ENCODE results near the gene CHCHD6. TPM values are rescaled to one million over a fixed set of nuclear protein-coding genes. Genes with fewer than 3 reads are reported as not detected.
A peak's percentile ranks its signal among the peaks of the same experiment; 100 is the strongest.

The CHCHD6 gene
- total and polyA plus RNA-seq, 12 donors: 10.6 to 22.5 (median 17.6) TPM

DNA sequence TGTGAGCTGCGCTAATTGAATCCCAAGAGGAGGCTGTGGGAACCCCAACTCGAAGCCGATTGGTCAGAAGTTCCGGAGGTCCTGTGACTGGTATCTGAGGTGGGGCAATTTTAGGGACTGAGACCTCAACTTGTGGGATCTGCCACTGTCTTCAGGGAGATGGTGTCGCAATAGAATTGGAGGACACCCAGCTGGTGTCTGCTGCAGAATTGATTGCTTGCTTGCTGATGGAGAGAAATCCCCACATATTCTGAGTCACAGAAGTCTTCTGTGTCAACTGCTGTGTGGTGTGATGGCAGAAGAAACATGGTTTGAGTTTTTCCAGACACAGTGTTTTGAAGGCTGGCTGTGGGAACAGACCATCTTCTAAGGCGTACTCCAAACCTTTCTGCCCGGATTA is 179.2 kb downstream of the CHCHD6 start:
- H3K27ac ChIP-seq: no peak overlapping the region
- TF ChIP-seq, protein P1, sequence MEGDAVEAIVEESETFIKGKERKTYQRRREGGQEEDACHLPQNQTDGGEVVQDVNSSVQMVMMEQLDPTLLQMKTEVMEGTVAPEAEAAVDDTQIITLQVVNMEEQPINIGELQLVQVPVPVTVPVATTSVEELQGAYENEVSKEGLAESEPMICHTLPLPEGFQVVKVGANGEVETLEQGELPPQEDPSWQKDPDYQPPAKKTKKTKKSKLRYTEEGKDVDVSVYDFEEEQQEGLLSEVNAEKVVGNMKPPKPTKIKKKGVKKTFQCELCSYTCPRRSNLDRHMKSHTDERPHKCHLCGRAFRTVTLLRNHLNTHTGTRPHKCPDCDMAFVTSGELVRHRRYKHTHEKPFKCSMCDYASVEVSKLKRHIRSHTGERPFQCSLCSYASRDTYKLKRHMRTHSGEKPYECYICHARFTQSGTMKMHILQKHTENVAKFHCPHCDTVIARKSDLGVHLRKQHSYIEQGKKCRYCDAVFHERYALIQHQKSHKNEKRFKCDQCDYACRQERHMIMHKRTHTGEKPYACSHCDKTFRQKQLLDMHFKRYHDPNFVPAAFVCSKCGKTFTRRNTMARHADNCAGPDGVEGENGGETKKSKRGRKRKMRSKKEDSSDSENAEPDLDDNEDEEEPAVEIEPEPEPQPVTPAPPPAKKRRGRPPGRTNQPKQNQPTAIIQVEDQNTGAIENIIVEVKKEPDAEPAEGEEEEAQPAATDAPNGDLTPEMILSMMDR (IDR thresholded peaks at IDR 0.05): no peak
- TF ChIP-seq POLR2A (IDR thresholded peaks at IDR 0.05): no peak
- peaks cover 0 to 12% of the 10 kb centered on the region in 2 donors for H3K4me1 ChIP-seq (replicated peaks in 1 of 2)
- DNase-seq: peak in 5 of 7 donors; percentile 25 to 67 (median 32)
- no peaks in the 10 kb centered on the region for H3K9me3 ChIP-seq (replicated peaks in 1 of 3)
- WGBS, 4 donors: 87 to 96% (median 91%) methylated on average over 7 of the region's 7 CpGs
- H3K36me3 ChIP-seq (replicated peaks in 1 of 2): no peaks in the 10 kb centered on the region
- no peaks in the 10 kb centered on the region for H3K27me3 ChIP-seq
- intact Hi-C loops (cut with DNase I): no loop called here
- no peak overlapping the region for H3K4me3 ChIP-seq

DNA sequence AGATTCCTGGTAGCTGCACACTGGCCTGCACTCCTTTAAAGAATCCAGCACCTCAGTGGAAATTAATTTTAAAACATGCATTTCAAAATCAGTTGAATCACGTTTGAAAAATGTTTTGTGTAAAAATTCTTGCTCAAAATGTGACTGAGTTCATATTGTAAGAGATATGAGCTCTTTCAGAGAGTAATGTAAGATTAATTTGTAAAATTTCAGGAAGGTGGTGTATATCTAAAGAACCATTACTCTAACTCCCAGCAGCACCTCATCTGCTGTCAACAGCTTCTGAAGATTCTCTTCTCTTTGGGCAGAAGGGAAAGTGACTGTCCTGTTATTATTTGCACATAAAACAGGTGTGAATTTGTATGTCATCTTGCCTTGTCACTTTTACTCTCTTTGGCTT is 181.4 kb downstream of the CHCHD6 start:
- intact Hi-C loops (cut with DNase I): no loop called here
- Histone ChIP-seq H3K4me3 (no peak overlapping the region), H3K27me3 (no peaks in the 10 kb centered on the region), H3K9me3 (replicated peaks in 1 of 3) (no peaks in the 10 kb centered on the region), H3K36me3 (replicated peaks in 1 of 2) (no peaks in the 10 kb centered on the region), H3K4me1 (replicated peaks in 1 of 2) (peaks cover 0 to 9% of the 10 kb centered on the region in 2 donors), H3K27ac (no peak overlapping the region)
- WGBS, 4 donors: 32 to 57% (median 54%) methylated on average over 1 of the region's 1 CpG
- TF ChIP-seq POLR2A (IDR thresholded peaks at IDR 0.05): no peak
- TF ChIP-seq, protein P1 (IDR thresholded peaks at IDR 0.05): no peak
- DNase-seq: no peak

DNA sequence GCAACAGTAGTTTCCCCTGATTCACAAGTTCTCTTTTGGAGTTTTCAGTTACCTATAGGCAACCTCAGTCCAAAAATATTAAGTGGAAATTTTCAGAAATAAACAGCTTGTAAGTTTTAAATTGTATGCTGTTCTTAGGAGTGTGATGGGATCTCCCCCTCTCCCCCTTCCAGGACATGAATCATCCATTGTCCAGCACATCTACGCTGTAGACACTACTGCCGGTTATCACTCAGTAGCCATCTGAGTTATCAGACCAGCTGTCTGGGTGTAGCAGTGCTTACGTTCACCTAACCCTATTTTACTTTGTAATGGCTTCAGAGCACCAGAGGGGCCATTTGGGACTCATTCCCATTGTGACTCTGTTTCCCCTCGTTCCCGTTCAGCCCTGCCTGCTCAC is 182.2 kb downstream of the CHCHD6 start:
- H3K27ac ChIP-seq: no peak overlapping the region
- H3K36me3 ChIP-seq (replicated peaks in 1 of 2): no peaks in the 10 kb centered on the region
- no peak for DNase-seq
- no peaks in the 10 kb centered on the region for H3K9me3 ChIP-seq (replicated peaks in 1 of 3)
- 66 to 76% (median 73%) methylated on average over 5 of the region's 5 CpGs for WGBS, 4 donors
- TF ChIP-seq, protein P1 (IDR thresholded peaks at IDR 0.05): no peak
- no peak for TF ChIP-seq POLR2A (IDR thresholded peaks at IDR 0.05)
- no peak overlapping the region for H3K4me3 ChIP-seq
- intact Hi-C loops (cut with DNase I): no loop called here
- H3K27me3 ChIP-seq: no peaks in the 10 kb centered on the region
- peaks cover 0 to 9% of the 10 kb centered on the region in 2 donors for H3K4me1 ChIP-seq (replicated peaks in 1 of 2)

DNA sequence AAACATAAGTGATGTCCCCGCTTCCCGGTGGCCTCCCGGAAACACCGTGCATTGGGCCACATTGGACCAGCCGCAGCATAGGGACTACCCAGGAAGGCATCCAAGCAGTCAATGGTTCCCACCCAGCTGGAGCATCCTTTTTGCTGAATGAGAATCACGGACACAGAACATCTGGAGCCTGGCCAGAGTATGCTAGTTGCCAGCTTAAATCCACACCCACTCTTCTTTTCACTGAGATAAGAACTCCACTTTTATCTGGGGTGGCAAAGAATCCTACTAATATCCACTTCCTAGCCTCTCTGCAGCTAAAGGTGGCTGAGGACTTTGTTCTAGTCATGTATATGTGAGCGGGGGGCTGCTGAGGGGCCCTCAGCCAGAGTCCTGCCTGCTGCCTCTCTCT is 183.6 kb downstream of the CHCHD6 start:
- Histone ChIP-seq H3K36me3 (replicated peaks in 1 of 2) (no peaks in the 10 kb centered on the region), H3K9me3 (replicated peaks in 1 of 3) (no peaks in the 10 kb centered on the region), H3K4me1 (replicated peaks in 1 of 2) (peaks cover 0 to 9% of the 10 kb centered on the region in 2 donors), H3K27ac (no peak overlapping the region), H3K4me3 (no peak overlapping the region), H3K27me3 (no peaks in the 10 kb centered on the region)
- 84 to 91% (median 85%) methylated on average over 5 to 7 of the region's 7 CpGs for WGBS, 4 donors
- TF ChIP-seq, protein P1 (IDR thresholded peaks at IDR 0.05): no peak
- no peak for TF ChIP-seq POLR2A (IDR thresholded peaks at IDR 0.05)
- intact Hi-C loops (cut with DNase I): no loop called here
- no peak for DNase-seq

All from adrenal gland (tissue), 12 donors.